WTC11 (cell line): Measurements from ENCODE around the gene INCA1. TPM values are rescaled to one million over a fixed set of nuclear protein-coding genes. Genes with fewer than 3 reads are reported as not detected.

Experiments used
- ATAC-seq: fragments of 200-7000 bp; cut with Tn5 transposase; 2 replicates; pipeline ENCODE4 v1.10.0; 2021; ENCODE audit warnings: mild to moderate bottlenecking, moderate library complexity
- CTCF ChIA-PET: fragments of 300-600 bp; sonication (Branson Sonifier 250); formaldehyde crosslinking; loops from one replicate; lab custom pipeline; 2021; ENCODE audit warnings: antibody characterized with exemption; lab: Charles Lee
- POLR2A ChIA-PET: fragments of 350-600 bp; sonication (Branson Sonifier 250); formaldehyde crosslinking; loops from one replicate; lab custom pipeline; 2021; ENCODE audit warnings: antibody characterized with exemption; lab: Charles Lee
- DNase-seq: peaks from one replicate; pipeline ENCODE4 v3.0.0; 2021; ENCODE audit warnings: low spot score
- H3K27ac Mint-ChIP-seq: 2 replicates; pipeline ENCODE4 v1.8.0; 2021; ENCODE audit warnings: mixed read lengths
- H3K27me3 Mint-ChIP-seq: 2 replicates; pipeline ENCODE4 v1.8.0; 2021; ENCODE audit warnings: low read depth, mild to moderate bottlenecking, moderate library complexity, mixed read lengths
- H3K36me3 Mint-ChIP-seq: 2 replicates; pipeline ENCODE4 v1.8.0; 2021; ENCODE audit warnings: mixed read lengths
- H3K4me1 Mint-ChIP-seq: 2 replicates; pipeline ENCODE4 v1.8.0; 2022; ENCODE audit warnings: mixed read lengths
- H3K4me3 Mint-ChIP-seq: 2 replicates; pipeline ENCODE4 v1.8.0; 2021; ENCODE audit warnings: mild to moderate bottlenecking, moderate library complexity, mixed read lengths
- H3K9me3 Mint-ChIP-seq: 2 replicates; pipeline ENCODE4 v1.8.0; 2021; ENCODE audit warnings: mixed read lengths
- FOXK1 ChIP-seq: sonication (generic); formaldehyde crosslinking; IDR thresholded peaks from 2 replicates; pipeline ENCODE4 v1.8.0; 2022; ENCODE audit warnings: mild to moderate bottlenecking, moderate library complexity, missing genetic modification reagents
- MYBL2 ChIP-seq: sonication (generic); formaldehyde crosslinking; IDR thresholded peaks from 2 replicates; pipeline ENCODE4 v1.8.1; 2023; ENCODE audit warnings: mild to moderate bottlenecking, moderate library complexity, missing genetic modification reagents
- NFE2L1 ChIP-seq: sonication (generic); formaldehyde crosslinking; IDR thresholded peaks from 2 replicates; pipeline ENCODE4 v1.8.1; 2023; ENCODE audit warnings: missing genetic modification reagents
- PRDM15 ChIP-seq: sonication (generic); formaldehyde crosslinking; IDR thresholded peaks from 2 replicates; pipeline ENCODE4 v1.8.0; 2022; ENCODE audit warnings: missing genetic modification reagents
- TEAD1 ChIP-seq: sonication (generic); formaldehyde crosslinking; IDR thresholded peaks from 2 replicates; pipeline ENCODE4 v1.8.0; 2022; ENCODE audit warnings: mild to moderate bottlenecking, missing genetic modification reagents
- ZNF317 ChIP-seq: sonication (generic); formaldehyde crosslinking; IDR thresholded peaks from 2 replicates; pipeline ENCODE4 v1.8.1; 2023; ENCODE audit warnings: low read depth, mild to moderate bottlenecking, moderate library complexity, missing genetic modification reagents, borderline replicate concordance
- ZNF423 ChIP-seq: fragments of 250-450 bp; sonication (Bioruptor Pico); IDR thresholded peaks from 2 replicates; pipeline ENCODE4 v2.1.2; 2022; ENCODE audit warnings: mild to moderate bottlenecking, moderate library complexity
- total RNA-seq: library from RNA; stranded (reverse); gene quantifications from 3 replicates; pipeline ENCODE4 v1.2.3, GENCODE V29; 2021
- TF ChIP-seq, protein P1 (sequence below): sonication (generic); formaldehyde crosslinking; IDR thresholded peaks from 2 replicates; pipeline ENCODE4 v1.8.1; 2022; ENCODE audit warnings: low read depth, missing genetic modification reagents, borderline replicate concordance
- TF ChIP-seq, protein P2 (sequence below): sonication (generic); formaldehyde crosslinking; IDR thresholded peaks from 2 replicates; pipeline ENCODE4 v1.8.1; 2023; ENCODE audit warnings: mild to moderate bottlenecking, missing genetic modification reagents, borderline replicate concordance
- TF ChIP-seq, protein P3 (sequence below): sonication (generic); formaldehyde crosslinking; IDR thresholded peaks from 2 replicates; pipeline ENCODE4 v1.8.0; 2022; ENCODE audit warnings: mild to moderate bottlenecking, missing genetic modification reagents
- TF ChIP-seq, protein P4 (sequence below): fragments of 250-450 bp; sonication (Bioruptor Pico); IDR thresholded peaks from 2 replicates; pipeline ENCODE4 v1.8.0; 2021; ENCODE audit warnings: mild to moderate bottlenecking

INCA1 gene
- total RNA-seq, 1 experiment from 2014 or later: 0.61 TPM

- H3K27ac Mint-ChIP-seq: no peak overlapping the region
- H3K4me1 Mint-ChIP-seq: no peaks in the 10 kb centered on the region
- POLR2A ChIA-PET: interaction anchor here (1.6 kb wide), 1 partner anchor 9 kb away, joined by 3 read pairs; no protein-coding TSS in a partner anchor
- CTCF ChIA-PET: interaction anchor here (0.9 to 1.2 kb wide), 6 partner anchors 16 to 52 kb away, joined by 3 to 7 read pairs (median 4); partner anchors contain the start of genes KIF1C and SPAG7
- peaks cover 45% of the 10 kb centered on the region for H3K36me3 Mint-ChIP-seq
- TF ChIP-seq NFE2L1 (CRISPR knock-in tag) (no peak), ZNF423 (CRISPR knock-in tag) (no peak)
- TF ChIP-seq, protein P1, sequence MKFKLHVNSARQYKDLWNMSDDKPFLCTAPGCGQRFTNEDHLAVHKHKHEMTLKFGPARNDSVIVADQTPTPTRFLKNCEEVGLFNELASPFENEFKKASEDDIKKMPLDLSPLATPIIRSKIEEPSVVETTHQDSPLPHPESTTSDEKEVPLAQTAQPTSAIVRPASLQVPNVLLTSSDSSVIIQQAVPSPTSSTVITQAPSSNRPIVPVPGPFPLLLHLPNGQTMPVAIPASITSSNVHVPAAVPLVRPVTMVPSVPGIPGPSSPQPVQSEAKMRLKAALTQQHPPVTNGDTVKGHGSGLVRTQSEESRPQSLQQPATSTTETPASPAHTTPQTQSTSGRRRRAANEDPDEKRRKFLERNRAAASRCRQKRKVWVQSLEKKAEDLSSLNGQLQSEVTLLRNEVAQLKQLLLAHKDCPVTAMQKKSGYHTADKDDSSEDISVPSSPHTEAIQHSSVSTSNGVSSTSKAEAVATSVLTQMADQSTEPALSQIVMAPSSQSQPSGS: no peak
- no peaks in the 10 kb centered on the region for H3K27me3 Mint-ChIP-seq
- ATAC-seq: peak; percentile 92
- DNase-seq: peak; percentile 44
- no peak overlapping the region for H3K4me3 Mint-ChIP-seq
- H3K9me3 Mint-ChIP-seq: no peaks in the 10 kb centered on the region
These were observed 22.2 kb upstream of the INCA1 start for GRCh38 chr17:5019475-5019956.

GRCh38 chr17:5014357-5014756 lies 17.0 kb upstream of the INCA1 start:
- H3K36me3 Mint-ChIP-seq: peaks cover 42% of the 10 kb centered on the region
- H3K27me3 Mint-ChIP-seq: no peaks in the 10 kb centered on the region
- no peak for DNase-seq
- no peak overlapping the region for H3K4me3 Mint-ChIP-seq
- POLR2A ChIA-PET: no interaction called here
- TF ChIP-seq PRDM15 (CRISPR knock-in tag) (no peak), MYBL2 (CRISPR knock-in tag) (no peak), ZNF317 (no peak)
- TF ChIP-seq, protein P2, sequence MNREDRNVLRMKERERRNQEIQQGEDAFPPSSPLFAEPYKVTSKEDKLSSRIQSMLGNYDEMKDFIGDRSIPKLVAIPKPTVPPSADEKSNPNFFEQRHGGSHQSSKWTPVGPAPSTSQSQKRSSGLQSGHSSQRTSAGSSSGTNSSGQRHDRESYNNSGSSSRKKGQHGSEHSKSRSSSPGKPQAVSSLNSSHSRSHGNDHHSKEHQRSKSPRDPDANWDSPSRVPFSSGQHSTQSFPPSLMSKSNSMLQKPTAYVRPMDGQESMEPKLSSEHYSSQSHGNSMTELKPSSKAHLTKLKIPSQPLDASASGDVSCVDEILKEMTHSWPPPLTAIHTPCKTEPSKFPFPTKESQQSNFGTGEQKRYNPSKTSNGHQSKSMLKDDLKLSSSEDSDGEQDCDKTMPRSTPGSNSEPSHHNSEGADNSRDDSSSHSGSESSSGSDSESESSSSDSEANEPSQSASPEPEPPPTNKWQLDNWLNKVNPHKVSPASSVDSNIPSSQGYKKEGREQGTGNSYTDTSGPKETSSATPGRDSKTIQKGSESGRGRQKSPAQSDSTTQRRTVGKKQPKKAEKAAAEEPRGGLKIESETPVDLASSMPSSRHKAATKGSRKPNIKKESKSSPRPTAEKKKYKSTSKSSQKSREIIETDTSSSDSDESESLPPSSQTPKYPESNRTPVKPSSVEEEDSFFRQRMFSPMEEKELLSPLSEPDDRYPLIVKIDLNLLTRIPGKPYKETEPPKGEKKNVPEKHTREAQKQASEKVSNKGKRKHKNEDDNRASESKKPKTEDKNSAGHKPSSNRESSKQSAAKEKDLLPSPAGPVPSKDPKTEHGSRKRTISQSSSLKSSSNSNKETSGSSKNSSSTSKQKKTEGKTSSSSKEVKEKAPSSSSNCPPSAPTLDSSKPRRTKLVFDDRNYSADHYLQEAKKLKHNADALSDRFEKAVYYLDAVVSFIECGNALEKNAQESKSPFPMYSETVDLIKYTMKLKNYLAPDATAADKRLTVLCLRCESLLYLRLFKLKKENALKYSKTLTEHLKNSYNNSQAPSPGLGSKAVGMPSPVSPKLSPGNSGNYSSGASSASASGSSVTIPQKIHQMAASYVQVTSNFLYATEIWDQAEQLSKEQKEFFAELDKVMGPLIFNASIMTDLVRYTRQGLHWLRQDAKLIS (CRISPR knock-in tag): no peak
- ATAC-seq: no peak
- H3K4me1 Mint-ChIP-seq: no peaks in the 10 kb centered on the region
- H3K9me3 Mint-ChIP-seq: no peaks in the 10 kb centered on the region
- CTCF ChIA-PET: no interaction called here
- no peak overlapping the region for H3K27ac Mint-ChIP-seq

DNA sequence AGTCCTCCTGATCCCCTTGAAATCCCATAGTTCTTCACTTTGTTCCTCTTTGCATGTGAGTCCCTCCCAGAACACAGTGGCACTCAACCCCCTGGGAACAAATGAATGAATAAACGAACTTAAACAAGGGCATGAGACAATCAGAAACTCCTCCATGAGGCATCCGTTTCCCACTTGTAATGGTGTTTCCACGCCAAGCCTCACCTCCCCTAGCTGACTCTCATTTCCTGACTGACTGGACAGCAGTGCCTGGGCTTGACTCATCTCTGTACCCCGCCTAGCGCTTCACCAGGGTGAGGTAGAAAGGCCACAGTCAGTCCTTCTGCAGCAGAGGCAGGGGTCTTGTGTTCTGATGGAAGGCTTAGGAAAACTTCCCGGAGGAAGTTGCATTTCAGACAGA lies 14.6 kb upstream of the INCA1 start:
- Mint-ChIP-seq H3K27ac (no peak overlapping the region; the same call in 1 of the 2 replicates), H3K27me3 (no peaks in the 10 kb centered on the region), H3K4me1 (no peaks in the 10 kb centered on the region), H3K9me3 (no peaks in the 10 kb centered on the region), H3K4me3 (no peak overlapping the region), H3K36me3 (peaks cover 58% of the 10 kb centered on the region)
- DNase-seq (no peak), ATAC-seq (no peak)
- CTCF ChIA-PET: interaction anchor here (0.6 kb wide), 1 partner anchor 236 kb away, joined by 3 read pairs; no protein-coding TSS in a partner anchor
- TF ChIP-seq, protein P3, sequence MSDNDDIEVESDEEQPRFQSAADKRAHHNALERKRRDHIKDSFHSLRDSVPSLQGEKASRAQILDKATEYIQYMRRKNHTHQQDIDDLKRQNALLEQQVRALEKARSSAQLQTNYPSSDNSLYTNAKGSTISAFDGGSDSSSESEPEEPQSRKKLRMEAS (CRISPR knock-in tag): no peak
- TF ChIP-seq, protein P4, sequence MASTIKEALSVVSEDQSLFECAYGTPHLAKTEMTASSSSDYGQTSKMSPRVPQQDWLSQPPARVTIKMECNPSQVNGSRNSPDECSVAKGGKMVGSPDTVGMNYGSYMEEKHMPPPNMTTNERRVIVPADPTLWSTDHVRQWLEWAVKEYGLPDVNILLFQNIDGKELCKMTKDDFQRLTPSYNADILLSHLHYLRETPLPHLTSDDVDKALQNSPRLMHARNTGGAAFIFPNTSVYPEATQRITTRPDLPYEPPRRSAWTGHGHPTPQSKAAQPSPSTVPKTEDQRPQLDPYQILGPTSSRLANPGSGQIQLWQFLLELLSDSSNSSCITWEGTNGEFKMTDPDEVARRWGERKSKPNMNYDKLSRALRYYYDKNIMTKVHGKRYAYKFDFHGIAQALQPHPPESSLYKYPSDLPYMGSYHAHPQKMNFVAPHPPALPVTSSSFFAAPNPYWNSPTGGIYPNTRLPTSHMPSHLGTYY: no peak
- no peak for TF ChIP-seq TEAD1 (CRISPR knock-in tag)
- TF ChIP-seq FOXK1 (CRISPR knock-in tag): no peak
- POLR2A ChIA-PET: no interaction called here
